Non-pigmented ciliary epithelial cell (primary cell): ENCODE measurements around the gene KLHL42.

Experiments used
- DNase-seq: peaks from one replicate; pipeline ENCODE4 v3.0.0-alpha.2; 2010; ENCODE audit warnings: low read depth

The KLHL42 gene

GRCh38 chr12:27780612-27781408 lies 777 bp downstream of the KLHL42 start:
- DNase-seq: no peak

- no peak for DNase-seq
Measured at GRCh38 chr12:27781680-27782079, 1.6 kb downstream of the KLHL42 start.

GRCh38 chr12:27782481-27782880 lies 2.4 kb downstream of the KLHL42 start:
- no peak for DNase-seq

- DNase-seq: peak; percentile 53
Measured at GRCh38 chr12:27785882-27786570, 6.0 kb downstream of the KLHL42 start.

GRCh38 chr12:27787559-27787958 lies 7.5 kb downstream of the KLHL42 start:
- peak; percentile 11 for DNase-seq

GRCh38 chr12:27790179-27790578 lies 10.1 kb downstream of the KLHL42 start:
- no peak for DNase-seq

- no peak for DNase-seq
Measured at GRCh38 chr12:27794818-27795584, 15.0 kb downstream of the KLHL42 start.

- DNase-seq: no peak
Measured at GRCh38 chr12:27796128-27796527, 16.1 kb downstream of the KLHL42 start.

GRCh38 chr12:27797301-27798025 lies 17.4 kb downstream of the KLHL42 start:
- no peak for DNase-seq

GRCh38 chr12:27800819-27801218 lies 20.8 kb downstream of the KLHL42 start:
- DNase-seq: no peak

GRCh38 chr12:27801630-27802029 lies 21.6 kb downstream of the KLHL42 start:
- no peak for DNase-seq

- no peak for DNase-seq
Measured at GRCh38 chr12:27802511-27802910, 22.5 kb downstream of the KLHL42 start.

- DNase-seq: no peak
Measured at GRCh38 chr12:27802936-27803335, 22.9 kb downstream of the KLHL42 start.

- DNase-seq: no peak
Measured at GRCh38 chr12:27805238-27805637, 25.2 kb downstream of the KLHL42 start.

GRCh38 chr12:27806259-27806658 lies 26.2 kb downstream of the KLHL42 start:
- no peak for DNase-seq

- no peak for DNase-seq
Measured at GRCh38 chr12:27807063-27807703, 27.1 kb downstream of the KLHL42 start.

- no peak for DNase-seq
Measured at GRCh38 chr12:27808841-27809240, 28.8 kb downstream of the KLHL42 start.

GRCh38 chr12:27810756-27811155 lies 30.7 kb downstream of the KLHL42 start:
- no peak for DNase-seq

- no peak for DNase-seq
Measured at GRCh38 chr12:27812502-27812901, 32.5 kb downstream of the KLHL42 start.

- DNase-seq: no peak
Measured at GRCh38 chr12:27814411-27814810, 34.4 kb downstream of the KLHL42 start.

GRCh38 chr12:27814851-27815591 lies 35.0 kb downstream of the KLHL42 start:
- DNase-seq: no peak
